Neural progenitor cell (in vitro differentiated cells): ENCODE measurements around the gene CNTROB.

Experiments
- CTCF ChIP-seq: fragments of 200-600 bp; sonication (generic); IDR thresholded peaks from 2 replicates; pipeline ENCODE4 v1.5.1; 2017; ENCODE audit warnings: antibody characterized with exemption, mild to moderate bottlenecking
- EZH2 ChIP-seq: fragments of 200-600 bp; sonication (generic); IDR thresholded peaks from 2 replicates; pipeline ENCODE4 v1.6.1; 2017; ENCODE audit warnings: antibody characterized with exemption, mild to moderate bottlenecking, moderate library complexity

GRCh38 chr17:7940034-7940433, 8.0 kb downstream of the CNTROB start:
- TF ChIP-seq CTCF (no peak), EZH2 (no peak)
